Breast epithelium (tissue), 3 donors: Measurements from ENCODE around the gene EEF1A2.

Source experiments
- POLR2A ChIP-seq: fragments of 450-650 bp; IDR thresholded peaks from one replicate; pipeline ENCODE4 v1.6.1; 2016; ENCODE audit warnings: antibody characterized with exemption, mild to moderate bottlenecking, moderate library complexity
- POLR2AphosphoS5 ChIP-seq, 3 donors: sonication (generic); formaldehyde crosslinking; IDR thresholded peaks; one replicate each; pipeline ENCODE4 v1.6.1; 2017; ENCODE audit warnings: antibody characterized with exemption in 3 of 3
- TF ChIP-seq, protein P1 (sequence below), 3 donors: fragments of 450-650 bp; IDR thresholded peaks; one replicate each; pipeline ENCODE4 v1.5.1; 2016 to 2017; ENCODE audit warnings: antibody characterized with exemption in 3 of 3, mild to moderate bottlenecking in 3 of 3, moderate library complexity in 3 of 3

DNA sequence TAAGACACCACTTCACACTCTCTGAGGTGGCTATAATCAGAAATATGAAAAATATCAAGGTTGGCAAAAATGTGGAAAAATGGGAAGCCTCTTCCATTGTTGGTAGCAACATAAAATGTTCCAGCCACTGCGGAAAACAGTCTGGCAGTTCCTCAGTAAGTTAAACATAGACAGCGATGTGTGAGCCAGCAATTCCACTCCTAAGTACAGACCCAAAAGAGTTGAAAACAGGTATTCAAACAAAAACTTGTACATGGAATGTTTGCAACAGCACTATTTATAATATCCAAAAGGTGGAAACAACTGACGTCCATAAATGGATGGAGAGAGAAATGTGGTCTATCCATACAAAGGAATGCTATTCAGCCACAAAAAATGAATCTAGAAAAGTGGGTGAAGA, 14.3 kb upstream of the EEF1A2 start:
- TF ChIP-seq, protein P1, sequence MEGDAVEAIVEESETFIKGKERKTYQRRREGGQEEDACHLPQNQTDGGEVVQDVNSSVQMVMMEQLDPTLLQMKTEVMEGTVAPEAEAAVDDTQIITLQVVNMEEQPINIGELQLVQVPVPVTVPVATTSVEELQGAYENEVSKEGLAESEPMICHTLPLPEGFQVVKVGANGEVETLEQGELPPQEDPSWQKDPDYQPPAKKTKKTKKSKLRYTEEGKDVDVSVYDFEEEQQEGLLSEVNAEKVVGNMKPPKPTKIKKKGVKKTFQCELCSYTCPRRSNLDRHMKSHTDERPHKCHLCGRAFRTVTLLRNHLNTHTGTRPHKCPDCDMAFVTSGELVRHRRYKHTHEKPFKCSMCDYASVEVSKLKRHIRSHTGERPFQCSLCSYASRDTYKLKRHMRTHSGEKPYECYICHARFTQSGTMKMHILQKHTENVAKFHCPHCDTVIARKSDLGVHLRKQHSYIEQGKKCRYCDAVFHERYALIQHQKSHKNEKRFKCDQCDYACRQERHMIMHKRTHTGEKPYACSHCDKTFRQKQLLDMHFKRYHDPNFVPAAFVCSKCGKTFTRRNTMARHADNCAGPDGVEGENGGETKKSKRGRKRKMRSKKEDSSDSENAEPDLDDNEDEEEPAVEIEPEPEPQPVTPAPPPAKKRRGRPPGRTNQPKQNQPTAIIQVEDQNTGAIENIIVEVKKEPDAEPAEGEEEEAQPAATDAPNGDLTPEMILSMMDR (IDR thresholded peaks at IDR 0.05) = no peak
- TF ChIP-seq POLR2A (no peak), POLR2AphosphoS5 (IDR thresholded peaks at IDR 0.05) (no peak)
